Cardiac fibroblast (primary cell): ENCODE measurements around the gene STRBP.

ENCODE experiments used
- DNase-seq, 2 donors: peaks; one replicate each; pipeline versions ENCODE4 v3.0.0 to v3.0.0-alpha.2; 2010; ENCODE audit warnings: low read depth in 2 of 2
- H3K4me3 ChIP-seq, 2 donors: replicated peaks in 1 of 2; 1 replicate in 1 of 2; 2 replicates in 1 of 2; pipeline ENCODE4 v1.5.1; 2011; ENCODE audit warnings: low read depth in 2 of 2, low read length in 2 of 2, mild to moderate bottlenecking in 2 of 2, moderate library complexity in 1 of 2
- CTCF ChIP-seq: IDR thresholded peaks from one replicate; pipeline ENCODE4 v1.5.1; 2011; ENCODE audit warnings: low read depth, mild to moderate bottlenecking, low read length, inconsistent platforms

STRBP gene

GRCh38 chr9:123131258-123131657, 137.1 kb downstream of the STRBP start:
- no peak for TF ChIP-seq CTCF
- DNase-seq = peak; percentile 59 to 70
- no peak overlapping the region for H3K4me3 ChIP-seq

DNA sequence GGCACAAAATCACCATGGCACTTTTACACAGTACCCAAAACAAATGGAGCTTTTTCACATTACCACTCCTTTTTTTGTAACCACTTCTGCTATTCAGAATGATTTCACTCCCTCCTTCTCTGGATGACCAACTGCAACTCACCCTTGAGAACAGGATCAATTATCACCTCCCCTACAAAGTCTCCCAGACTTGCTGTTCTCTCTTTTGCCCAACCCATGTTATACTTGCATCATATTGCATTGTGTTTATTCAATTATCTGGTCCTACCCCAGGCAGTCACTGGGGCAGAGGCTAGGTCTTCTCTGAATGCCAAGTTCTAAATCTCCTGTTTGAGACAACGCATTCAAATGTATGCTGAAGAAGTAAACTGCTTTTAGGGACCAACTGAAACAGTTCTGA, 139.0 kb downstream of the STRBP start:
- H3K4me3 ChIP-seq = no peak overlapping the region
- no peak for DNase-seq
- TF ChIP-seq CTCF = no peak

DNA sequence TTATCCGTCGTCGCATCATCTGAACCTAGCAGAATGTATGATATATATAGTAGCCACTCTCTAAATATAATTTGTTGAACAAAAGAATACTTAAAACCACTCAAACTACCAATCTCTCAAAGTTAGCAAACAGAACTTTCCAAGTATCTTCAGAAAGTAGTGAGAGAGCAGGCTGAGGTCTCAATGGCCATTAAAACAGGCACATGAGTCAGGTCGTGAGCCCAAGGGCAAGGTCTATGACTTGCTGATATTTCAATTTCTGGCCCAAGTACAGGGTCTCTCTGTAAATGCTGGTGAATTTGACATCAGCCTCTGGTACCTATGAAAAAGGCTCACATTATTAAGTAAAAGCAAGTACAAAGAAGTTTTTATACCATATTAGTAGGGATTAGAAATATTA, 139.8 kb downstream of the STRBP start:
- no peak for DNase-seq
- H3K4me3 ChIP-seq = no peak overlapping the region
- no peak for TF ChIP-seq CTCF

GRCh38 chr9:123127512-123128075, 140.8 kb downstream of the STRBP start:
- H3K4me3 ChIP-seq = no peak overlapping the region
- TF ChIP-seq CTCF = no peak
- DNase-seq = no peak

DNA sequence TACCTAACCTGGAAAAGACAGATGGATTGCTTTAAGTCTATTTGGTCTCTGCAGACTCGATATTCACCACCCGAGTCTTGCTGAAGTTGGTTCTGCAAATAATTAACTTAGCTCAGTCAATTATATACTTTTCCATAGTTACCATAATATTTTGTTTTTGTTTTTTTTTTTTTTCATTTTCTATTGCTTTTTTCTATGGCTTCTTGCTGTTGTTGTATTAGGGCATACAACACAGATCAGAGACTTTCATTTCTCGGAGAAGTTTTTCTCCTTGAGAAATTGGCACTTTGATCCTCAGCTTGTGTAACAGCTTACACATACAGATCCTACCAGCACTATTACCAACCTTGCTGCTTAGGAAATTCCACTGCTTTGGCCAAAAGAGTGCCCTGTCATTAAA, 146.9 kb downstream of the STRBP start:
- DNase-seq = no peak
- no peak overlapping the region for H3K4me3 ChIP-seq
- TF ChIP-seq CTCF = no peak

DNA sequence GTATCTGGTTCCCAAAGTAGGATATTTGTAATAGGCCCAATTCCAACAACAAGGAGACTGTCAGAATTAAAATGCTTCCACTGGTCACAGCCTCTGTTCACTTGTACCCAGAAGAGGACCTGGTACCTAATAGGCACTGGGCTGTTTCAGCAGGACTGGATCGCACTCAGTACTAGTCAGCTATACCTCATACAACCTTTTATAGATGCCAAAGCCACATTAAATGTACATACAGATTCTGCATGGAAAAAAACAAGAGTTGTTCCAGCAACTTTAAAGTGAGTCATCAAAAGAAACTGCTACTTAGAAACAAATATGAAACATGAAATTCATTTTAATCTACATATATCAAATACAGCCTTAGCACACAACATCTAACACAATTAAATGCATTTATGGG, 147.4 kb downstream of the STRBP start:
- H3K4me3 ChIP-seq = no peak overlapping the region
- TF ChIP-seq CTCF = no peak
- no peak for DNase-seq

DNA sequence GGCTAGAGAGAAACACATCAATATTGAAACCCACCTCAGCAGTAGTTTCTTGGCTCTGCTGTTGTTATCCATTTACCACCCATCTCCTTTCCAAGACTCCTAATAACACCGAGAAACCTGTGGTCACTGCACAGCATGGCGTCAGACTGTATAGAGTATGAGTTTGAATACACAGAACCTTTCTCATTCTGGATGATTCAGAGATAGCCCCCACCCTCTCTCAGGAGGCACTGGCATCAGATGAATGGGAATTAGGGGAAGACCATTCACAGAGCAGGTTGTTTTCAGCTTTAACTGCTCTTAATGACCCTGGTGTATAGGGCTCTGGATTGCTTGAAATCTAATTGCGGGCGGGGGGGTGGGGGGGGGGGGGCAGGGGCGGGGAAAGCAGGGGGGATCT, 148.3 kb downstream of the STRBP start:
- TF ChIP-seq CTCF = no peak
- DNase-seq = no peak

More for the DNA sequence above, 148.3 kb downstream of the STRBP start:
- H3K4me3 ChIP-seq = no peak overlapping the region
